Measurements from ENCODE around the gene PYGL.
"Not testable (repeated sequence)": the region's sequence is repeated elsewhere in the genome, so short reads cannot be mapped to it uniquely, and the experiment has no call there.

The PYGL gene

DNA sequence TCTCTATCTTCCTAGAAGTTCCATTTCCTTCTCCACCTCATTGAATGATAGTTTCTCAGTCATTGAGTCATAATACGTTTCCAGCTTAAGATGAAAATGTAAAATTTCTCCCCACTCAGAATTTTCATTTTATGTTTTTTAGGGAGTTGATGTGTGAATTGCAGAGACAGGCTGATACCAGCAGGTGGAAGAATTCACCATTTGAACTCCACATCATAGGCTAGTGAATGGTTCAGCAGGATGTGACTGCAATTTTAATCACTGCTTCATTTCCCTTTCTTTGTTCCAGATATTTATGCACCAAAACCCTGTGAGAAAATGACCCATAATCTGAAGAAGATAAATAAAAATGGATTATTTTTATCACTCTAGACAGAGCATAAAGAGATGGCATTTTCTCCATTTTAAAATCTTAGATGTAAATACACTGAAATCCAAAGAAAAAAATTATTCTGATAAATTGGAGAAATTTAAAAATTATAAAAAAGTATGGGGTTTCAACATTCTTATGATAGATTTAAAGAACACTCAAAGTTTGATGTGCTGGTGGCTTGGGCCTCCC is 10.6 kb upstream of the PYGL start:
- no peak for DNase-seq

- no peak for DNase-seq
Measured at GRCh38 chr14:50953502-50953901, 9.2 kb upstream of the PYGL start.

DNA sequence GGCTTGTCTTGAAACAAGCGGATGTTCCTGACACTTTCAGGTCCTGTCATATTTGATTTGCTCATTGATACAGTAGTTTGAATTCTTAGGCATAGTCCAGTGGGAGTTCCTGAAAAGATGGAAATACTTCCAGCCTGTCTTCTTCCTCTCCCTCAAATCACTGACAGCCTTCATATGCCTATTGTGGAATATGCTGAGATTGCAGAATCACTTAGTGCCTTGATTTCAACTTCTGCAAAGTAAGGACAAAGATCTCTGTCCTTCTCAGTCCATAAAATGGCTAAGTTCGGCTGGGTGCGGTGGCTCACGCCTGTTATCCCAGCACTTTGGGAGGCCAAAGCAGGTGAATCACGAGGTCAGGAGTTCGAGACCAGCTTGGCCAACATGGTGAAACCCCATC is 6.7 kb upstream of the PYGL start:
- no peak for DNase-seq

GRCh38 chr14:50948205-50948604 is 3.9 kb upstream of the PYGL start:
- DNase-seq = no peak

- no peak for DNase-seq
Measured at GRCh38 chr14:50947446-50947845, 3.2 kb upstream of the PYGL start.

GRCh38 chr14:50946234-50946935 is 2.1 kb upstream of the PYGL start:
- no peak for DNase-seq

DNA sequence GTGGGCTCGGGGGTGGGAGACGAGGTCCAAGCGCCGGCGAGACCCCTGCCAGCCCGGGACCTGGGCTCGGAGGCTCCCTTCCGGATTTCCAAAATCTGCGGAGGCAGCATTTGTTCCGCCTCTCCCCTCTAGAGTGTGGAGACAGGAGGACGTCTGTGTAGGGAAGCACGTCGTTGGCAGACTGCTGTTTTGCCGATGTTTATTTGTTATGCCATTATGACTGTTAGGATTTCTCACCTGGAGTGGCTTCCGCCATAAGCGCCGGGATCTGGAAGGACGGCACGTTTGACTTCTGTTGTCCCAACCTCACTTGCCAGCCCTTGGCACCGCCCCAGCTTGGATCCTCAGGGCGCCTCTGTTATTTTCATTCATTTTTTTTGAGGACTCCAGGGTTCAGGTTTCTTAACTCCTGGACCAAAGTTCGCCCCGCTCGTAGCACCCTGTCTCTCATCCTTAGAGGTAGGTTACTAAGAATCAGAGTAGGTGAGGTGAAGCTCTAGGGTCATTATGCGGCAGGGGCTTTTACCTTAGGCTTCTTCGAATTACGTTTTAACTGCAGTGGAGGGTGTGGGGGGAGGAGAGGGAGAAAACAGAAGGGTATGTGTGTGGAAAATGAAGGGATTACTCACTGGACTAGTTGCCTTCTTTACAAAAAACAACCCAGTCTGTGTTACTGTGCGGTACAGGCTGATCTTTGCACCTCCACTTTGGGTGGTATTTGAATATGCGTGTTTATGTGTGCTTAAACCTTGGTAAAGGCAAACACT is 547 bp upstream of the PYGL start:
- no peak for DNase-seq

- DNase-seq = no peak
Measured at GRCh38 chr14:50943261-50943942, 881 bp downstream of the PYGL start.

DNA sequence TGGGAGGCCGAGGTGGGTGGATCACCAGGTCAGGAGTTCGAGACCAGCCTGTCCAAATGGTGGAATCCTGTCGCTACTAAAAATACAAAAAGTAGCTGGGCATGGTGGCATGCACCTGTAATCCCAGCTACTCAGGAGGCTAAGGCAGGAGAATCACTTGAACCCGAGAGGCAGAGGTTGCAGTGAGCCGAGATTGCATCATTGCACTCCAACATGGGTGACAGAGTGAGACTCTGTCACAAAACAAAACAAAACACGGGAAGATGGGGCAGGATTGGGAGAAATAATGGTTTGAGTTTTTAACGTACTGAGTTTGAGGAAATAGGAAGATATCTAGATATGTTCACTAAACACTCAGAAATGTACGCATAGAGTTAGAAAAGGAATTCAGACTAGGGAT is 2.6 kb downstream of the PYGL start:
- not testable (repeated sequence) for DNase-seq

DNA sequence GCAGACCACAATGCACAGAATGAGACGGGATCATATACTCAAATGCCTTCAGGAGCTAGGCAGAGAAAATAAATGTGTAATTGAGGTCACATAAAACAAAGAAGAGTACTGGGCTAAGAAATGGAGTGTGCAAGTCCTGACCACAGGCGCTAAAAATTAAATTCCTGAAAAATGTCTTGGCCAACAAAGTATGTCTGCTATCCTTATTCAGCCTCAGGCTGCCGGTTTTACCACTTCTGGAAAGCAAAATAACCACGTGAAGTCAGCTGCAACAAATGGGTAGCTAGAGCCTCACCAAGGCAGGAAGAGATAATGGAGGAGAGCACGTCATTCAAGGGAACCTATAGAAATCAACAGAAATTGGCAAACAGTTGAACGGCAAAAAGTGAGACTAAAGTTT is 3.1 kb downstream of the PYGL start:
- DNase-seq = no peak

DNA sequence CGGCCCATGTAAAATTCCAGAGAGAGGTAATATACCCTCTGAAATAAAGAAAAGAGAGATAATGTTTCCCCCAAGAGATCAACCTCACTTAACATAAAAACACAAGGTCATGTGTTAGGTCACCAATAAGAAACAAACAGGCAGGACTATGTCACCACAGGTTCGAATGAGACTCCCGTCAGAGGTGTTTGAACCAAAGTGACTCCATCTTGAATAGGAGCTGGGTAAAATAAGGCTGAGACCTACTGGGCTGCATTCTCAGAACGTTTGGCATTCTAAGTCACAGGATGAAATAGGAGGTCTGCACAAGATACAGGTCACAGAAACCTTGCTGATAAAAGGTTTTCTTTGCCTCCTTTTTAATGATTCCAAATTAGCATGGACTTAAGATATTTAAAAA is 6.5 kb downstream of the PYGL start:
- no peak for DNase-seq

DNA sequence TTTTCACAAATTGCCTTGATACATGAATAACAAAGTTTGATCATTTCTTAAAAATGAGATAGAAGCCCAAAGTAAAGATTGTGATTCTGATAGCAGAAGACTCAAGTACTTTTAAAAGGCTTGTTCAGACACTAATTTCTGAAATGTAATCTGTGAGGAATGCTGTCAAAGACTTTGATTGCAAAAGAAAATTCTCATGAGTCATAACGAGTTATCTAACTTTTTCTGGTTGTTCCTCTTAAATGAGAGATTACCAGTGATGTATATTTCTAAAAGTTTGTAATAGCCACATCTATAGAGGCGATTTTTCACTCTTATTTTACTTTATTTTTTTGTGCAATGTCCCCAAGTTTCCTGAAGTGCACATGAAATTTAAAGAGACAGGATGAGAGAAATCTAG is 7.0 kb downstream of the PYGL start:
- DNase-seq = no peak

DNA sequence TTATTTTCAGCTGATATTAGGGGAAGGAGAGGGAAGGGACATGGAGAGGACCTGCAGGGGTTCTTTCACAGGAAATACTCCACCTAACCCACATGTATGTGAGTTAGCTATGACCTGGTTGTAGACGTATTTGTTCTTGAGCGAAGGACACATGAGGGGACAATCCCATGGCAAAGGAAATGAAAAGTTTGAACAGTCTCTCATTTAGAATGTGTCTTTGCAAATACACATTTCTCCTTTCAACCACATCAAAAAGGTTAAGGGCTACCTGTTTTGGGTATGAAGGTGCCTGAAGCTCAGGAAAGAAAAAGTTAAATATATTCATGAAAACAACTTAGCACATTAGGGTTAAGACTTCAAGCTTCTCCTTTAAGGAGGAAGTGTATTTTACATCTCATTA is 7.4 kb downstream of the PYGL start:
- no peak for DNase-seq

DNA sequence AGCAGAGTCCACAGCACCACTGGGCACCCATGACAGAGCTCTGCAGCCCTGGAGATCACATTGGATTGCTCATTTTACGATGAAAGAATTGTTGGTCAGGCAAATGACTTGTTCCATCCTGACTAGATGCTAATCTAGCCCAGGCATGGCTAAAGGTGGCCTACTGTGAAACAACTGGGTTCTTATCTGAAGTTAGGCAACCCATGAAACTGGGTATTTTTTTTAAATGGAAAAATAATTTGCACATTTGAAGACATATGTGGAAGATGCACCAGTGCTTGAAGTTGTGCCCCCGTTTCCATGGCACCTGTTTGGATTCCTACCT is 8.3 kb downstream of the PYGL start:
- DNase-seq = no peak

DNA sequence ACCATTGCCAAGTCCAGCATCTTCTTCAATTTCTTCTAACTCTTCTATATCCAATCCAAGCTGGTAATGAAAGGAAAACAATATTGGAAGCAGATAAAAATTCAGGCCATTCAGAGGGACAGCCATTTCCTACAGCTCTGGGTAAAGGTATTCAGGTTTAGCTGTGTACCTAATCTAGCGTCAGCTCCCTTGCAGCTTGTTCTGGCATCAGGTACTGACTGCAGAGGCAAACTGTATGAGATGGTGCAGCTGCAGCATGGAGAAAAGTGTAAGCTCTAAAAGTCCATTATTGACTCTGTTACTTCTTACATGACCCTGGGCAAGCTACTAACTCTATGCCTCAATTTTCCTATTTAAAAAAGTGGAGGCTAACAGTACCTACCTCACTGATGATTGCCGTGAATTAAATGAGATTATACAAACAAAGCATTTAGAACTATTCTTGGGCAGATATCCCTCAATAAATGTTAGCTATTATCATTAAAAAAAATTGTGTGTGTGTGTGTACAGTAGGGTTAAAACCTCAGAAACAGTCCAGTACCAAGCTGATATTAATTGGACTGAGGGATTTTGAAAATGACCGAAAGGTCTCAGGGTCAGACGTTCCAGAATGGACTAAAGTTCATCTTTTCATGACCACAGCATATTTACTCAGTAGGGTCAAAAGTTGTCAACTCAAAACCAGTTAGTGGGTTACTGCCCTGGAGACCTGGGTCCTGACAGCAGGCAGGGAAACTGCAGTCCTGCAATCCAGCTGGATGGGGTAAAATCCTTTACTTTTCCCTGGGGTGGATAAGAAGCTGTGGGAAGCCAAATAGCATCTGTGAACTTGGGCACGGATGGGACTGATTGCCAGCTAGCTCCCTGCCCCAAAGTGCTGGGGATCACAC is 8.9 kb downstream of the PYGL start:
- DNase-seq = no peak

GRCh38 chr14:50932592-50933495 is 11.4 kb downstream of the PYGL start:
- DNase-seq = no peak

- no peak for DNase-seq
Measured at GRCh38 chr14:50932156-50932555, 12.1 kb downstream of the PYGL start.

- no peak for DNase-seq
Measured at GRCh38 chr14:50931559-50931958, 12.7 kb downstream of the PYGL start.

- DNase-seq = no peak
Measured at GRCh38 chr14:50929506-50929905, 14.8 kb downstream of the PYGL start.

DNA sequence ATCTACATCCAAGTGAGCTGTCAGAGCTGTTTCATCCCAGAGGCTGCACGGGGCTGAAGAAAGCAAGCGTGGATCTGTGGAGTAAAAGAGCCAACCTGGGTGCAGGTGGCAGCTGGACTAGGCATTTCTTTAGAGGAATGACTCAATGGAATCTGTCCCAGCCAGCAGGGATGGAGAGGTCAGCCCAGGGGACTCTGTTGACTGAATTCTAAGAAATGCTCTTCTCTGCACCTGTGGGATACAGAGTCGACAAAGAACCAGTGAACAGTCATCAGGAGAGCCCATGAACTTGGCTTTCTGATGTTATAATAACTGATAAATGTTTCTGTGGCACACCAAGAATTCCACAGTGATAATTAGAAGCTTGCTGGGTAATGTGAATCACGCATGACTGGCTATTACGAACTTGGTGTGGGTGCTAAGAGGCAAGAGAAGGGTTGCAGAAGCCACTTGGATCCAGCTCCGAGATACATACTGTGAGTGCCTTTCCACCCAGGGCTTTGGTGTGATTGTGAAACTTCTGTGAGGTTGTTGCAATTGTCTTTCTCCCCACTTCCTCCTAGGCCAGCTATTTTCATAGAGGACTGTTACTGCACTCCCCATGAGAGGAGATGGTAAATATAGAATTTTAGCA is 16.2 kb downstream of the PYGL start:
- DNase-seq = no peak

- no peak for DNase-seq
Measured at GRCh38 chr14:50926851-50927386, 17.4 kb downstream of the PYGL start.

All from stimulated activated CD4-positive, alpha-beta T cell treated with anti-CD3 and anti-CD28 coated beads, Interleukin-4, amount 100 ng/mL, for 4 hours (primary cell).